MM.1S (cell line): ENCODE results near the gene TAF6.

Experiments used
- CTCF ChIP-seq: fragments of 300-600 bp; sonication (generic); IDR thresholded peaks from 2 replicates; pipeline ENCODE4 v1.5.1; 2016; ENCODE audit warnings: antibody characterized with exemption, low read length, mixed read lengths
- EZH2 ChIP-seq: fragments of 300-600 bp; sonication (generic); optimal IDR thresholded peaks from 2 replicates; pipeline ENCODE3; 2017; ENCODE audit warnings: low read depth, mild to moderate bottlenecking, antibody characterized with exemption, low read length, mixed read lengths
- EZH2phosphoT487 ChIP-seq: fragments of 300-600 bp; sonication (generic); IDR thresholded peaks from 2 replicates; pipeline ENCODE4 v1.6.1; 2018; ENCODE audit warnings: antibody characterized with exemption, low read length

GRCh38 chr7:100124301-100125230 is 5.4 kb upstream of the TAF6 start:
- TF ChIP-seq EZH2, result no peak
- no peak for TF ChIP-seq CTCF
- no peak for TF ChIP-seq EZH2phosphoT487
